SJSA1 (cell line): ENCODE data around the gene TUBB8. TPM values are rescaled to one million over a fixed set of nuclear protein-coding genes. Genes with fewer than 3 reads are reported as not detected.

Experiments used
- DNase-seq, 2 experiments: peaks; one replicate each; pipeline ENCODE4 v3.0.0-alpha.2; 2015 to 2020; ENCODE audit warnings: low spot score in 2 of 2, low read depth in 1 of 2
- H3K27ac ChIP-seq: fragments of 250-450 bp; sonication (Bioruptor Pico); 2 replicates; pipeline ENCODE4 v1.5.1; 2020; ENCODE audit warnings: mild to moderate bottlenecking, moderate library complexity
- H3K27me3 ChIP-seq: fragments of 250-450 bp; sonication (Bioruptor Pico); replicated peaks from 2 replicates; pipeline ENCODE4 v1.5.1; 2020; ENCODE audit warnings: mild to moderate bottlenecking, moderate library complexity
- H3K36me3 ChIP-seq: fragments of 250-450 bp; sonication (Bioruptor Pico); 2 replicates; pipeline ENCODE4 v1.5.1; 2020; ENCODE audit warnings: mild to moderate bottlenecking
- H3K4me1 ChIP-seq: fragments of 250-450 bp; sonication (Bioruptor Pico); replicated peaks from 2 replicates; pipeline ENCODE4 v1.6.1; 2021; ENCODE audit warnings: mild to moderate bottlenecking
- H3K4me3 ChIP-seq: fragments of 250-450 bp; sonication (Bioruptor Pico); 2 replicates; pipeline ENCODE4 v1.5.1; 2020; ENCODE audit warnings: mild to moderate bottlenecking
- H3K9me3 ChIP-seq: fragments of 250-450 bp; sonication (Bioruptor Pico); replicated peaks from 2 replicates; pipeline ENCODE4 v1.5.1; 2020; ENCODE audit warnings: mild to moderate bottlenecking
- total RNA-seq: library from RNA; depleted of rRNA; stranded (reverse); fragments of >200 nt; shearing (Covaris generic); gene quantifications from 2 replicates; pipeline ENCODE4 v1.2.3, GENCODE V29; 2014; rRNA removed

Gene TUBB8
- total RNA-seq: 0.28 and 0.68 TPM in 2 replicates

DNA sequence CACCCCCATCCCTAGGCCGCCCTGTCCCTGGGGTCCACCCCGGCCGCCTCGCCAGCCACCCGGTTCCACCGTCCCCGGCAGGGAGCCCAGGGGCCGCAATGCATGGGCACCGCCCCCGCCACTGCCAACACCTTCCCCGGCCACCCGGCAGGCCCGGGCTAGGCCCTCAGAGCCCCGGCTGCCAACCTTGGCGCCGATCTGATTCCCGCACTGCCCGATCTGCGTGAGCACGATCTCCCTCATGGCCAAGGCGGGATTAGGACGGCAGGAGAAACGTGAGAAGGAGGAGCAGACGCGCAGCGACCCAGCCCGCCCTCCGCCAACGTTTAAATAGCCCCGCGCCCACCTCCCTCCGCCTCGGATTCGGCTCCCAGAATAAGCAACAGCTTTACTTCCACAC, at the start of gene TUBB8:
TSS of gene TUBB8 (minus strand) at position 301 of the 400 bp plus-strand sequence. CDS start at position 243, 58 bp downstream.
- H3K36me3 ChIP-seq: no peaks in the 10 kb centered on the region
- no peak within 1 kb of the TSS for H3K27ac ChIP-seq
- no peak for DNase-seq
- H3K4me1 ChIP-seq: no peaks in the 10 kb centered on the region
- no peak within 1 kb of the TSS for H3K4me3 ChIP-seq
- H3K9me3 ChIP-seq: no peaks in the 10 kb centered on the region
- no peaks in the 10 kb centered on the region for H3K27me3 ChIP-seq

DNA sequence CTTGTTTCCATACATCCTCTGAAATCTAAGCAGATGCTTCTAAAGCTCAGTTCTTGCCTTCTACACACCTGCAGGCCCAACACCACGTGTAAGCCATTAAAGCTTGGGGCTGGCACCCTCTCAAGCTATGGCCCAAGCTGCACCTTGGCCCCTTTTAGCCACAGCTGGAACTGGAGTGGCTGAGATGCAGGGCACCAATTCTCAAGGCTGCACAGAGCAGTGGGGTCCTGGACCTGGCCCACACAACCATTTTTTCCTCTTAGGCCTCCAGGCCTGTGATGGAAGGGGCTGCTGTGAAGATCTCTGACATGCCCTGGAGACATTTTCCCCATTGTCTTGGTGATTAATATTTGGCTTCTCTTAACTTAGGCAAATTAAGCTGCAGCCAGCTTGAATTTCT, 47.4 kb upstream of the TUBB8 start:
- Histone ChIP-seq H3K4me3 (no peak overlapping the region), H3K4me1 (no peaks in the 10 kb centered on the region), H3K27me3 (peaks cover 7% of the 10 kb centered on the region; the same call in 1 of the 2 replicates), H3K27ac (no peak overlapping the region), H3K9me3 (peaks cover 17% of the 10 kb centered on the region), H3K36me3 (no peaks in the 10 kb centered on the region)
- DNase-seq: no peak

DNA sequence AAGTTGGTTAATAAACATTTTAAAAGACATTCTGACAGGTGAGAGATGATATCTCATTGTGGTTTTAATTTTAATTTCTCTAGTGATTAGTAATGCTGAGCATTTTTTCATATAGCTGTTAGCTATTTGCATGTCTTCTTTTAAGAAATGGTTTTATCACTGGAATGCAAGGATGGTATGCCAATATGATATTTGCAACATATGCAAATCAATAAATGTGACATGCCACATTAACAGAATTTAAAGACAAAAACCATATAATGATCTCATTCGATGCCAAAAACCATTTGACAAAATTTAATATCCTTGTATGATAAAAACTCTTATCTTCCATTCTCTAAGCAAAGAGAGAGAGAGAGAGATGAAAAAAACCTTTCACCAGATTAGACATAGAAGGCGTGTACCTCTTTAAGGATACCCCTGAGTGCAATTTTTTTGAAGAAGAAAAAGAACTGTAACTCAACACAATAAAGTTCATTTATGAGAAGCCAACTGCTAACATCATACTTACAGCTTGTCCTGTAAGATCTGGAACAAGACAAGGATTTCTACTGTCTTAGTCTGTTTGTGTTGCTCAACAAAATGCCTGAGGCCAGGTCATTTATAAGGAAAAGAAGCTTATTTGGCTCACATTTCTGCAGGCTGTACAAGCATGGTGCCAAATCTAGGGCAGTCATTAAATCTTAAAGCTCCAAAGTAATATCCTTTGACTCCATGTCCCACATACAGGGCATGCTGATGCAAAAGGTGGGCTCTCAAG, 46.4 kb upstream of the TUBB8 start:
- no peak overlapping the region for H3K27ac ChIP-seq
- H3K4me1 ChIP-seq: no peaks in the 10 kb centered on the region
- H3K27me3 ChIP-seq: peaks cover 3% of the 10 kb centered on the region; the same call in 1 of the 2 replicates
- DNase-seq: no peak
- no peak overlapping the region for H3K4me3 ChIP-seq
- H3K36me3 ChIP-seq: no peaks in the 10 kb centered on the region
- peaks cover 17% of the 10 kb centered on the region for H3K9me3 ChIP-seq

DNA sequence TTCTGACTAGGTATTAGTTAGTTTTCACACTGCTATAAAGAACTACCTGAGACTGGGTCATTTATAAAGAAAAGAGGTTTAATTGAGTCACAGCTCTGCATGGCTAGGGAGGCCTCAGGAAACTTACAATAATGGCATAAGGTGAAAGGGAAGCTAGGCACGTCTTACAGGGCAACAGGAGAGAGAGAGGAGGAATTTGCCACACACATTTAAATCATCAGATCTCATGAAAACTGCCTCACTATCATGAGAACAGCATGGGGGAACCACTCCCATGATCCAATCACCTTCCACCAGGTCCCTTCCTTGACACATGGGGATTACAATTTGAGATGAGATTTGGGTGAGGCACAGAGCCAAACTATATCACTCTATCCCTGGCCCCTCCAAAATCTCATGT, 45.5 kb upstream of the TUBB8 start:
- Histone ChIP-seq H3K4me3 (no peak overlapping the region), H3K9me3 (peaks cover 14% of the 10 kb centered on the region), H3K36me3 (no peaks in the 10 kb centered on the region), H3K4me1 (no peaks in the 10 kb centered on the region), H3K27me3 (peaks cover 7% of the 10 kb centered on the region; the same call in 1 of the 2 replicates), H3K27ac (no peak overlapping the region)
- DNase-seq: no peak

DNA sequence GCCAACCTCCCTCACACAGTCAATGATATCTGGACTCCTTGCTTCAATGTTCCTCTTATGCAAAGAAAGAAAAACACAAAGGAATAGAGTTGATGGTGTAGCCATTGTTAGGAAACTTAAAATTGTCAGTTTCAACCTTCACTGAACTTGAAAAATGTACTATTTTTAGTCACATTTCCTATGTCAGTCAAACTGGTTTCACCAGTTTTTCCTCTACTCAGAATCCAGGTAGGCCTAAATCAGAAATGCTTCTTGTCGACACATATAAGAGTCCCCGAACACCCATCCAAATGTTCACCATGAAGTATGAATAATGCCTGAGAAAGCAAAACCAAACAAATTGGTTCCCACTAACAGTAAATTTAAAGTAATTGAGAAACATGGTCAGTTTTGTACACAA, 43.8 kb upstream of the TUBB8 start:
- Histone ChIP-seq H3K27me3 (peaks cover 10% of the 10 kb centered on the region; the same call in 1 of the 2 replicates), H3K4me3 (no peak overlapping the region), H3K9me3 (peaks cover 13% of the 10 kb centered on the region), H3K27ac (no peak overlapping the region), H3K36me3 (no peaks in the 10 kb centered on the region), H3K4me1 (no peaks in the 10 kb centered on the region)
- DNase-seq: no peak

DNA sequence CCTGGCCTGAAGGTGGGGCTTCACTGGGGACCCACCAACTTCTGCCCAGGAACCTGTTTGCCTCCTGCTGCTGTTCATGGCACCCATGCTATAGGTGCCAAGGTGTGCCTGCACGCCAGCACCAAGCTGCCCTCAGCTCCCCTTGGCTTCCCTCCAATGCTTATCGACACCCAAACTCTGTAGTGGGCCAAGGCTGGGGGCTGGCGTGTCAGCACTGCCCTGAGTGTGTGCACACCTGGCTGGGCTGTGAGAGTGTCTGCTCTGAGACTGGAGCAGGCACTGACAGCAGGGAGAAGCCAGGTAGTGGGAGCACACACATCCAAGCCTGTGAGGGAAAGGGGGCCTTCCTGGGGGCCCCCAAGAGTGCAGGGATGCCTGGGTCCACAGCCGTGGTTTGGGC, 43.1 kb upstream of the TUBB8 start:
- Histone ChIP-seq H3K36me3 (no peaks in the 10 kb centered on the region), H3K4me3 (no peak overlapping the region), H3K4me1 (no peaks in the 10 kb centered on the region), H3K27ac (no peak overlapping the region), H3K9me3 (peaks cover 13% of the 10 kb centered on the region), H3K27me3 (peaks cover 10% of the 10 kb centered on the region; the same call in 1 of the 2 replicates)
- no peak for DNase-seq

DNA sequence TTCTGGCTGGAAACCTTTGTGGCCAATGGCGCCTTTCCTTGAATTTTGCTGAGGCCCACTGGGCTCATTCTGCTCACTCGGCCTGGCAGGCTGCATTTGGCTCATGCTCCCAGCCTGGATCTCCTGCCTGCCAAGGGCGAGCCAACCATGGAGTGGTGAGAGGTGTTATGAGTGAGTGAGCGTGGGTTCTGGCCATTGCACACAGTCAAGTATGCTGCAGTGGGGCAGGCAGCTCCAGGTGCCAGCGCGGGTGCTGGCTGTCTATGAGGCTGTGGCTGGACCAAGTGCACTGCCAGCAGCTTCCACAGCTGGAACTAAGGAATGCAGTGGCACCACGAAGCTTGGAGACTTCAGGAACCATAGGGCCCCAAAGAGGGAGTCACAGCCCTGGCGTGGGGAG, 42.2 kb upstream of the TUBB8 start:
- Histone ChIP-seq H3K9me3 (peaks cover 13% of the 10 kb centered on the region), H3K36me3 (no peaks in the 10 kb centered on the region), H3K4me1 (no peaks in the 10 kb centered on the region), H3K27ac (no peak overlapping the region), H3K4me3 (no peak overlapping the region), H3K27me3 (peaks cover 10% of the 10 kb centered on the region; the same call in 1 of the 2 replicates)
- no peak for DNase-seq

DNA sequence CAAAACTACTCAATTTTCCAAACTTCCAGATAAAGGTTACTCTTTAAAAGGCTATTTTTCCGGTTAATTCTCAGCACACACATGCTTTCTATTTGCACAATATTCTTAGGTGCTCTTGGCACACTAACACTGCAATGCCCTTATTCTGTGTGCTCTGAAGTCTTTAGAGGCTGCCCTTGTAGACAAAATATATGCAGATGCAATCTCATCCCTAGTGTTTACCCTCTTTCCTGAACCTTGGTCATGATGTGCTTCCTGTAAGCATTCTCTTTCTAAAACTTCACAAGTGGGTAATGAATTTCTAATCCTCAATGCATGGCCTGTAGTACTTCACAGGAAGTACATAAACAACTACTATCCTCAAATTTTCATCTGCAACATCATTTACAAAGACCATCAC, 41.1 kb upstream of the TUBB8 start:
- Histone ChIP-seq H3K27me3 (peaks cover 10% of the 10 kb centered on the region; the same call in 1 of the 2 replicates), H3K4me1 (no peaks in the 10 kb centered on the region), H3K36me3 (no peaks in the 10 kb centered on the region), H3K27ac (no peak overlapping the region), H3K9me3 (peaks cover 6% of the 10 kb centered on the region), H3K4me3 (no peak overlapping the region)
- DNase-seq: no peak

DNA sequence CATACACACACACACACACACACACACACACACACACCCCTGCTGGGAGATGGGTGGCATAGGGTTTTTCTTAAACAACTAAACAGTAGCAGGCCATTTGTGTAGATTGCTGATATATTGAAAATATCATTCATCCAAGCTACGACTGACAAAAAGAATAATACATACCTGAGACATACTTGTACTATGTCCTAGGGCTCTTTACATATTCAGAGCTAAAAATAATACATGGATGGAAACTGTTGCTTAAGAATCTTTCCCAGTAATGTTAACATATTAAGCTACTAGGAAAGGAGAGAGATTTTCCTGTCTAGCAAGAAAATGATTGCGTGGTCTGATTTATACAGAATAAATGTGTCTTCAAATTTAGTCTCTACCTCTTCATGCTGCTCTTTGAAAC, 40.2 kb upstream of the TUBB8 start:
- Histone ChIP-seq H3K36me3 (no peaks in the 10 kb centered on the region), H3K4me1 (no peaks in the 10 kb centered on the region), H3K27me3 (peaks cover 12% of the 10 kb centered on the region), H3K27ac (no peak overlapping the region), H3K9me3 (no peaks in the 10 kb centered on the region), H3K4me3 (no peak overlapping the region)
- DNase-seq: no peak

DNA sequence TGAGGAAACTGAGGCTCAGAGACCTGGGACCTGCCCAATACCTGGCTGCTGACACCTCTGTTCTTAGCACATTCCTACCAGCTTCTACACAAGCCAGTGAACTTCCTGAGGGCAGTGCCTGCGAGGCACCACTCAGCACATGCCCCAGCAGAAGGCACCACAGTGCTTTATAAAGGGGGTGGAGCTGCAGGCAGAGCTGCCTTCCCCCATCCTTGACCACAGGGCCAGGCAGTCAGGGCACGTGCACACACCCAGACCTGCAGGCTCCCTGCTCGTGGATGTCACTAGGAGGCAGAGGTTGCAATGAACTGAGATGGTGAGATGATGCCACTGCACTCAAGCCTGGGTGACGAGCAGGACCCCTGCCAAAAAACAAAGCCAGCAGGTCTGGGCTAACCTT, 39.2 kb upstream of the TUBB8 start:
- DNase-seq: no peak
- no peaks in the 10 kb centered on the region for H3K36me3 ChIP-seq
- peaks cover 9% of the 10 kb centered on the region for H3K27me3 ChIP-seq
- H3K27ac ChIP-seq: no peak overlapping the region
- no peak overlapping the region for H3K4me3 ChIP-seq
- H3K4me1 ChIP-seq: no peaks in the 10 kb centered on the region
- H3K9me3 ChIP-seq: no peaks in the 10 kb centered on the region

DNA sequence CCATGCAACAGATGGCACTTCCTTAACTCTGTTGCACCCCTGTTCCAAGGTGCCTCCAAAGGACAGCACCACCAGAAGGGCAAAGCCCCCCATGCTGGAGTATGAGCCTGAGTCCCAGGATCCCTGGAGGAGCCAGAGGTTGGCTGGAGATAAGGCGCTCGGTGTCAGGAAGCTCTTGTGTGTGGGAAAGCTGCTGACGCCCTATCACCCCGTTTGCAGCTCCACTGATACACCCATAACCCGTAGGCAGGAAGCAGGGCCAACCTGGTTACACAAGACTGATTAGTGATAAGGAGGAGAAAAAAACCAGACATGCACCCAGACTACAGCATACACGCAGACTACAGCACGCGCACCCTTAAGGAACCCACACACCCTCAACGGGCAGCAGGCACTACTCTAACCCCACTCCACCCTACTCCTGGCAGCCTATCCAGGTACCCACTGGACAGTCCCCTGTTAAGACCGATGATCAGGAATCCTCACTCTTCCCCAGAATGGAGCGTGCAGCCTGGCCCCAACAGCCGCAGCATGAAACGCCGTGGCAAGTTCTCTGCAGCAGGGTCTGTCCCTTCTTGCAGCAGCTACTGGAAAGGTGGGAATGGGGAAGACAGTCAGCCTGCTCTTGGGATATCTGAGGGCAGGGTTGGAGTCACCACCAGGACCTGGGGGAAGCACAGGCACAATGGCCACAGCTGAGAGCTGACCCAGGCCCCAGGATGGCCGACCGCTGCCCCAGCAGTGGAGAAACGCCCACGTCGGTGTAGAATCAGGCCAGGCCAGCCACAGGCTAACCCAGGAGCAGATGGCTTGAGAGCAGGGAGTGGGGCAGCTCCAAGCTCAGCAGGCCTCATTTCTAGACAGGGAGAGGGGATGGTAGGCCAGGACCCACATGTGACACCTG, 38.3 kb upstream of the TUBB8 start:
- H3K4me1 ChIP-seq: no peaks in the 10 kb centered on the region
- no peak for DNase-seq
- H3K9me3 ChIP-seq: no peaks in the 10 kb centered on the region
- H3K27ac ChIP-seq: no peak overlapping the region
- no peaks in the 10 kb centered on the region for H3K36me3 ChIP-seq
- no peak overlapping the region for H3K4me3 ChIP-seq
- H3K27me3 ChIP-seq: peaks cover 9% of the 10 kb centered on the region

DNA sequence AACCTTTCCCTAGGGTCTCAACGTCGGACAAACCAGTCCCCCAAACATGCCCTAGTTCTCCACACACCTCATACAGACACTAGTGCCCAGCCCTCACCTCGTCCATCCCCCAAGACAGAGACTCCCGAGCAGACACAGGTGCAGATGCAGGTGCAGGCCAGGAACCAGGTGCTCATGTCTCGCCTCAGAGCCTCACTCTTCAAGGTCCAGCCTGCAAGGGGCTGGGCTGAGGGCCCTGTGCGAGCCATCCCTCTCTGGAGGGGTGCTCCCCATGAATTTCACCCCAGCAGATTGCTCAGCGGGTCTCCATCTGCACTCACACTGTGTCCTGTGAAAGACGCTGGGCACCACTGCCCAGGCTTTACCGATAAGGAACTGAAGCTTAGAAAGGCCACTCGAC, 36.9 kb upstream of the TUBB8 start:
- Histone ChIP-seq H3K4me3 (no peak overlapping the region), H3K9me3 (no peaks in the 10 kb centered on the region), H3K27me3 (peaks cover 9% of the 10 kb centered on the region), H3K27ac (no peak overlapping the region), H3K4me1 (no peaks in the 10 kb centered on the region), H3K36me3 (no peaks in the 10 kb centered on the region)
- no peak for DNase-seq

DNA sequence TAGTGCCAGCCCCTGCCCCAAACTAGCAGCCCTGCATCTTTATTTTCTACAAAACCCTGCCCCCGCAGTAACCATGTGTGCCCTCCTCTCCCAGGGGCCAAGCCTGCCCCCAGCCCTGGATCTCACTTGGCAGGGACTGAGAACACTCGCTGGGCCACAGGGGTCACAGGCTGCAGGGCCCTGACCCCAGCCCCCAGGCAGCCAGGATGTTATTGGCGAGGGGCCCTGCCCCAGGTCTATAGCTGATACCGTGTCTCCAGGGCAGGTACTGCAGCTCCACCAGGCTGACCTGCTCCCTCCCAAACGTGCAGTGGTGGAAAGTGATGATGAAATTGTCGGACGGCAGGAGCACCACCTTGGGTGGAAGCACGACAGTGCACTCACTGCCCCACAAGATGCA, 35.9 kb upstream of the TUBB8 start:
- H3K4me1 ChIP-seq: no peaks in the 10 kb centered on the region
- no peaks in the 10 kb centered on the region for H3K9me3 ChIP-seq
- no peaks in the 10 kb centered on the region for H3K36me3 ChIP-seq
- no peak overlapping the region for H3K4me3 ChIP-seq
- no peak overlapping the region for H3K27ac ChIP-seq
- DNase-seq: no peak
- peaks cover 9% of the 10 kb centered on the region for H3K27me3 ChIP-seq

DNA sequence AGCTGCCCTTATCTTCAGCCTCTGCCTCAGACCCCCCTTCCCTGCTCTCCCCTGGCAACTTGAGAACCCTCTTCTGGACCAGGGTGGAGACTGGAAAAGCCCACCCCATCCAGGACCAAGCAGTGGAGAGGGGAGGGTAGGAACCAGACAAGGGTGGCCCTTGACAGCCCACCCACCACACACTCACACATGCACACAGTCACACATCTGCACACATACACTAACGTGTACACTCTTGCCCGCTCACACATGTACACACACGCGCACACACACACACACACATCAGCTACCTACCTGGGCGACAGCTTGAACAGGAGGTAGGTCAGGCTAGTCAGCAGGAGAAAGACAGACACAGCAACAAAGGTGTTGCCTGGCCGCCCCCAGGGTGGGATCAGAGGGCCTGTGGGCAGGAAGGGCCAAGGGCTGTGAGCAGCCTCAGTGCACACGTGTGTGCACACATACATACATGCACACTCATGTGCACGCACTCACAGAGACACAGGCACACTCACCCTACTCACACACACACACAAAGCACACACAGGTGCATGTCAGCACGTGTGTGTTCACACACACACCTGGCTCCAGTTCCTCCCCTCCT, 34.9 kb upstream of the TUBB8 start:
- Histone ChIP-seq H3K9me3 (no peaks in the 10 kb centered on the region), H3K27me3 (peaks cover 3% of the 10 kb centered on the region; the same call in 1 of the 2 replicates), H3K27ac (no peak overlapping the region), H3K4me3 (no peak overlapping the region), H3K4me1 (no peaks in the 10 kb centered on the region), H3K36me3 (no peaks in the 10 kb centered on the region)
- DNase-seq: no peak
